GM18526 (cell line): ENCODE results near the gene RPL7A.

ENCODE experiments used
- POLR2A ChIP-seq: IDR thresholded peaks from 3 replicates; pipeline ENCODE4 v1.6.1; 2011; ENCODE audit not compliant: insufficient read length; ENCODE audit errors: extremely low read depth

The RPL7A gene

GRCh38 chr9:133375116-133375723 lies 27.2 kb downstream of the RPL7A start:
- no peak for TF ChIP-seq POLR2A

- peak; percentile 91 for TF ChIP-seq POLR2A
Observed at GRCh38 chr9:133375724-133376654, 28.0 kb downstream of the RPL7A start, which contains the start of the genes STKLD1 and SURF4. Gene STKLD1, plus strand, starts transcription at chr9:133376366. Its CDS starts 108 bp downstream, at chr9:133376474. Gene SURF4, minus strand, starts transcription at chr9:133376060. Its CDS starts 91 bp downstream, at chr9:133375969.

DNA sequence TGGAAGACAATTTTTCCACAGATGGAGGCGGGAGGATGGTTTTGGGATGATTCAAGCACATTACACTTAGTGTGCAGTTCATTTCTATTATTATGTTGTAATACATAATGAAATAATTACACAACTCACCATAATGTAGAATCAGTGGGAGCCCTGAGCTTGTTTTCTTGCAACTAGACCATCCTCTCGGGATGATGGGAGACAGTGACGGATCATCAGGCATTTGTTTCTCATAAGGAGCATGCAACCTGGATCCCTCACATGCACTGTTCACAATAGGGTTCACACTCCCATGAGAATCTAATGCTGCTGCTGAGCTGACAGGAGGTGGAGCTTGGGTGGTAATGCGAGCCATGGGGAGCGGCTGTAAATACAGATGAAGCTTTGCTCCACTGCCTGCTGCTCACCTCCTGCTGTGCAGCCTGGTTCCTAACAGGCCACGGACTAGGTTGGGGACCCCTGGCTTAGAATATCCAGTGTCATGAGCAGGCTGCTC lies 29.8 kb downstream of the RPL7A start:
- no peak for TF ChIP-seq POLR2A

DNA sequence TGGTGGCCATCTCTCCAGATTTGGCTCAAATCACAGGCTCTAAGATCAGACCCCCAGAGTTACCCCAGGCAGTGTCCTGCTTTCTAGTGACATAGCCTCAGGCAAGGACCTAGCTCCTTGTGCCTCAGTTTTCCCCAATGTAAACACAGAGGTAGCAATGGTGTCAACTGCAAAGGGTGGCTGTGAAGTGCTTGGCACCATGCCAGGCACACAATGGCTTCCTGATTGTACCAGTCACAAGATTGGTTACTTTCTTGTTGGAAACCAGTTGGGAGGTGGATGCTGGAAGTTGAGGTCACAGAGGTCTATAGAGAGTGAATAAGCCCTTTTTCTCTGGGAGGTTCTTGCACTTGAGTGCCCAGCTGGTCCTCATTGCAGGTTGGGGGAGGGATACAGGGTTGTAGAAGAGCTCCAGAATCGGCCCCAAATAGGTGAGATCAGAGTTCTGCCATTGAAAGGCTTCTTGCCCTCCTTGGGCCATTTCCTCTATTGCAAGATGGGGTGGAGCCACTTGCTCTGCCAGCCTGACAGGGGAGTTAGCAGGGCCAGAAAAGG lies 30.5 kb downstream of the RPL7A start:
- TF ChIP-seq POLR2A, result no peak

GRCh38 chr9:133379153-133380086 lies 31.4 kb downstream of the RPL7A start:
- TF ChIP-seq POLR2A, result no peak

GRCh38 chr9:133380734-133381133 lies 32.7 kb downstream of the RPL7A start:
- TF ChIP-seq POLR2A, result no peak

- TF ChIP-seq POLR2A, result no peak
Observed at GRCh38 chr9:133382507-133383141, 34.6 kb downstream of the RPL7A start.

GRCh38 chr9:133383438-133383837 lies 35.4 kb downstream of the RPL7A start:
- no peak for TF ChIP-seq POLR2A

DNA sequence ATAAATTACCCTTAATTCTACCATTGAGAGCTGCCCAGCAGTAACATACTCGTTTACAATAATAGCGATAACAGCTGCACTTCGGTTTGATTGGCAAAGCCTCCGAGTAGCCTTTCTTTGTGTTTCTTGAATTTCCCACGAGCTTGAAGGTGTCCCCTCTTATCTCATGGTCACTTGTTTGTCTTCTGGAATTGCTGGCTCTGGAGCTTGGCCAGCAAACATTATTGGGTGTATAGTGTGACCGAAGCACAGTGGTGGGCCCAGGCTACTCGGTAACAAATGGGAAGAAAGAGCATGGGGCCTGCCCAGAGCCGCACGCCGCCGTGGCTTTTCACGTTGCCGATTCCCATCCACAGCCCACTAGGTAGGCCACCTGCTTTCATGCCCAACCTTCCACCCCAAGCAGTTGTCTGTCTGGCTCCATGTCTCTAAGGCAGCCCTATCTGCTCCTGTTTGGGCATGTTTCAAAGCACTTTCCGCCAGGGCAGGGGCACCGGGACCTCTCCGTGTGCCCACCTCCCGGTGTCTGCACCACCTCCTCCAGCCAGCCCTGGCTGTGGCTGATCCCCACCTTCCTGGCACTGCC lies 36.8 kb downstream of the RPL7A start:
- TF ChIP-seq POLR2A, result no peak

DNA sequence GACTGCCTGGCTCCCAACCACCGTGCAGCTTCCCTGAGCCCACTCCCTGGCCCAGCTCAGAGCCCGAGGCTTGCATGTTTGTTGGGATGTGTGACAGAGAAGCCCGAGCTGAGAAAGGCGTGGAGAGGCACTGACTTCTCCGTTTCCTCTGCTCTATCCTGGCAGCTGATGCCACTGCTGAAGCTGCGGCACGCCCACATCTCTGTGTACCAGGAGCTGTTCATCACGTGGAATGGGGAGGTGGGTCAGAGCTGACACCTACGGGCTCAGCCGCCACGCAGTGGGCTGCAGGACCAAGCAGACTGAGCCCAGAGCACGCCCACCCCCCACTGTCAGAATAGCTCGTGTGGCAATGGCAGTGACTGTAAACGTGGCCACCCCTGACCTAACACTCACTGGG lies 37.4 kb downstream of the RPL7A start:
- TF ChIP-seq POLR2A, result no peak

- no peak for TF ChIP-seq POLR2A
Observed at GRCh38 chr9:133386338-133386737, 38.3 kb downstream of the RPL7A start.

- TF ChIP-seq POLR2A, result no peak
Observed at GRCh38 chr9:133387680-133388079, 39.7 kb downstream of the RPL7A start.

- TF ChIP-seq POLR2A, result no peak
Observed at GRCh38 chr9:133389025-133389557, 41.1 kb downstream of the RPL7A start.

DNA sequence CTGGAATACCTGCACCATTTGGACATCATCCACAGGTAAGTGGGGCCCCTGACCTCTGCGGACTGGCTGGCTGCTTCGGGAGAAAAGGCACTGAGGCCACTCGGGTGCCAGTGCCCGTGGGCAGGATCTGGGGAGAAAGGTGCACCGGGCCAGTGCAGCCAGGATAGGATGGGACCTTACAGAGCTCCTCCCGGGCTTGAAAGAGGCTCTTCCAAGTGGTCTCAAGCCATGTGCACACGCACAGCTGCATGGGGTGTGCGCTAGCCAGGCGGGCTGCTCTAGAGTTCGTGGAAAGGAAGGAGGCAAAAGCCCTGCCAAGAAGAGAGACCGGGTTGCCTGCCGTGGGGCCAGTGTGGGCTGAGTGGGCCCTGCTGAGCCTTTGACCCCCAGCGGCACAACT lies 41.5 kb downstream of the RPL7A start:
- TF ChIP-seq POLR2A, result no peak
